Nephron (organoid): ENCODE measurements around the gene SLC35F6.
"Not testable (repeated sequence)": the region's sequence is repeated elsewhere in the genome, so short reads cannot be mapped to it uniquely, and the experiment has no call there.

Experiments used
- H3K27ac Mint-ChIP-seq, 3 experiments: 2 replicates each; pipeline ENCODE4 v1.8.0; 2020; ENCODE audit warnings: mixed read lengths in 3 of 3, mild to moderate bottlenecking in 2 of 3, moderate library complexity in 1 of 3
- H3K27me3 Mint-ChIP-seq: 2 replicates; pipeline ENCODE4 v1.8.0; 2021; ENCODE audit warnings: low read depth, mild to moderate bottlenecking, moderate library complexity, mixed read lengths
- H3K36me3 Mint-ChIP-seq: 2 replicates; pipeline ENCODE4 v1.8.0; 2020; ENCODE audit warnings: low read depth, mixed read lengths
- H3K4me1 Mint-ChIP-seq: 2 replicates; pipeline ENCODE4 v1.8.0; 2020; ENCODE audit warnings: mixed read lengths
- H3K4me3 Mint-ChIP-seq, 3 experiments: 2 replicates each; pipeline ENCODE4 v1.8.0; 2020; ENCODE audit warnings: mild to moderate bottlenecking in 3 of 3, mixed read lengths in 3 of 3, moderate library complexity in 2 of 3
- H3K9me3 Mint-ChIP-seq: 2 replicates; pipeline ENCODE4 v1.8.0; 2020; ENCODE audit warnings: mixed read lengths
- CTCF ChIP-seq, 3 experiments: fragments of 200-600 bp; sonication (generic); IDR thresholded peaks; one replicate each; pipeline ENCODE4 v1.5.0; 2021; ENCODE audit warnings: antibody characterized with exemption in 3 of 3; ENCODE audit not compliant: unreplicated experiment in 3 of 3

The SLC35F6 gene

GRCh38 chr2:26754972-26755670 is 9.0 kb upstream of the SLC35F6 start:
- H3K36me3 Mint-ChIP-seq, result no peaks in the 10 kb centered on the region

DNA sequence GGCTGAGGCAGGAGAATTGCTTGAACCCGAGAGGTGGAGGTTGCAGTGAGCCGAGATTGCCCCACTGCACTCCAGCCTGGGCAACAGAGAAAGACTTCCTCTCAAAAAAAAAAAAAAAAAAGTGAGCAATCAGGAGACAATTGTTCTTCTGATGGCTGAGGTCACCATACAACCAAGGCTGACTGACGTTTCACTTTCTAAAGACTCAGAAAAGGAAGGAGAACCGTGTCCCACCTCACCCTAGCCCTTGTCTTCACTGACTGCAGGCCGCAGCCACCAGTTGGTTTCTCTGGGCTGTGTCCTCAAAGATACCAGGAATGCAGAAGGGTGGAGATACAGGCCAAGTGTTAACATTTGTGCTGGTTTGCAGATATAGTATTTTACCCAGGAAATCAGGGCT is 7.7 kb upstream of the SLC35F6 start:
- no peak overlapping the region for H3K4me3 Mint-ChIP-seq
- no peak for TF ChIP-seq CTCF (IDR thresholded peaks at IDR 0.05; ENCODE audit: unreplicated experiment in 3 of 3)
- no peak overlapping the region for H3K27ac Mint-ChIP-seq
- no peaks in the 10 kb centered on the region for H3K9me3 Mint-ChIP-seq
- peaks cover 13% of the 10 kb centered on the region for H3K4me1 Mint-ChIP-seq
- H3K36me3 Mint-ChIP-seq, result no peaks in the 10 kb centered on the region
- H3K27me3 Mint-ChIP-seq, result peaks cover 25% of the 10 kb centered on the region

More at GRCh38 chr2:26754972-26755670, 9.0 kb upstream of the SLC35F6 start:
- TF ChIP-seq CTCF (IDR thresholded peaks at IDR 0.05; ENCODE audit: unreplicated experiment in 3 of 3), result no peak
- Mint-ChIP-seq H3K4me1 (peaks cover 20% of the 10 kb centered on the region), H3K4me3 (no peak overlapping the region), H3K27me3 (peaks cover 26% of the 10 kb centered on the region), H3K27ac (peak overlapping the region in 1 of 3 experiments; percentile 39), H3K9me3 (no peaks in the 10 kb centered on the region)

DNA sequence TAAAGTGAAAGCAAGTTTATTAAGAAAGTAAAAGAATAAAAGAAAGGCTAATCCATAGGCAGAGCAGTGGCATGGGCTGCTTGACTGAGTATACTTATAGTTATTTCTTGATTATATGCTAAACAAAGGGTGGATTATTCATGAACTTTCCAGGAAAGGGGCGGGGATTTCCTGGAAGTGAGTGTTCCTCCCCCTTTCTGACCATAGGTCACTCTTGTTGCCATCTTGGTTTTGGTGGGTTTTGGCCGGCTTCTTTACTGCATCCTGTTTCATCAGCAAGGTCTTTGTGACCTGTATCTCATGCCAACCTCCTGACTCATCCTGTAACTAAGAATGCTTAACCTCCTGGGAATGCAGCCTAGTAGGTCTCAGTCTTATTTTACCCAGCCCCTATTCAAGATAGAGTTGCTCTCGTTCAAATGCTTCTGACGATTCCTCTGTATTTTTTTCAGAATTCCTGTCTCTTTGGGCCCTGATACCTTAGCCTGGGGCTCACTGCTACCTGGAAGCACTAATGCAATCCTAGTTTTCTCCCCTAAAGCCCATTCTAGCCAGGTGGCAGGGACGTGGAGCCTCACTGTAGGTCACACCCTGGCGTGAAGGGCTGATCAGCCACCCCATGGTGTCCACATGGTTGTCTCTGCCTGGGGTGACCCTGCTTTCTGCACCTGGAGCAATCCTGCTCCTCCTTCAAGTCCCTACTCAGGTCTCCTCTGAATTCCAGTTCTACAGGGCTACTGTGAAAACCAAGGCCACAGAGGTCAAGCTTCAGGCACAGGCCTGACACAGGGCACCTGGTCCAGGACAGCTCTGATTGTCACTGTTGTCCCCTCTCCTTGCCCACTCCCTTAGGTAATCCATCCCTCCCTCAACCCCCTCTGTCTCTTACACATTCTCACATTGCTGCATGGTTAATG is 6.0 kb upstream of the SLC35F6 start:
- peaks cover 13% of the 10 kb centered on the region for H3K4me1 Mint-ChIP-seq
- no peak for TF ChIP-seq CTCF (IDR thresholded peaks at IDR 0.05; ENCODE audit: unreplicated experiment in 3 of 3)
- peak overlapping the region; percentile 33 to 49 (median 37) for H3K27ac Mint-ChIP-seq
- H3K4me3 Mint-ChIP-seq, result no peak overlapping the region
- no peaks in the 10 kb centered on the region for H3K36me3 Mint-ChIP-seq
- H3K9me3 Mint-ChIP-seq, result no peaks in the 10 kb centered on the region
- peaks cover 25% of the 10 kb centered on the region for H3K27me3 Mint-ChIP-seq

DNA sequence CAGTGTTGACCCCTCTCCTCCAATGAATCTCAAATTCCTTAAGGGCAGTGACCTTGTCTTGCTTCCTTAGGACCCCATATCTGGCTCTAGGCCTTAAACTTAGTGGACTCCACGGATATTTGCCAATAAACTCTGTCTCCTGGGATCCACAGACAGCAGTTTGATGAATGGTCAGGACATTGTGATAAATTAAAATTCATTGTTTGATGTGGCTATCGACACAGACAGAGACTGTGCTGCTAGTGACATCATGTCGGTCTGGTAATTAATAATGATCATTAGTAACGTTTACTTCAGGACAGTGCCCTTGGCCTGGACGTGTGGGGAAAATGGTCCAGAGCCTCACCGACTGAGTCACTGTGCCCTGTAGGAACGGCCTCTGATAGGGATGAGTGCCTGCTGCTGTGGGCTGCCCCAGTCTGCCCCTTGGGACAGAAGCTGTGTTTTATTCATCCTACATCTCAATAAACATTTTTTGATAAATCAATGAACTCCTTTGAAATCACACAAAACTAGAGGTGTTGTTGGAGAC is 5.2 kb upstream of the SLC35F6 start:
- Mint-ChIP-seq H3K4me3 (no peak overlapping the region), H3K36me3 (no peaks in the 10 kb centered on the region), H3K4me1 (peaks cover 13% of the 10 kb centered on the region), H3K27me3 (peaks cover 21% of the 10 kb centered on the region), H3K9me3 (no peaks in the 10 kb centered on the region), H3K27ac (peak overlapping the region in 2 of 3 experiments; percentile 33 to 49)
- TF ChIP-seq CTCF (IDR thresholded peaks at IDR 0.05; ENCODE audit: unreplicated experiment in 3 of 3), result no peak

GRCh38 chr2:26759845-26760244 is 4.2 kb upstream of the SLC35F6 start:
- Mint-ChIP-seq H3K27ac (no peak overlapping the region), H3K9me3 (no peaks in the 10 kb centered on the region), H3K27me3 (peaks cover 14% of the 10 kb centered on the region), H3K4me1 (peaks cover 17% of the 10 kb centered on the region), H3K36me3 (no peaks in the 10 kb centered on the region), H3K4me3 (no peak overlapping the region)
- no peak for TF ChIP-seq CTCF (IDR thresholded peaks at IDR 0.05; ENCODE audit: unreplicated experiment in 3 of 3)

DNA sequence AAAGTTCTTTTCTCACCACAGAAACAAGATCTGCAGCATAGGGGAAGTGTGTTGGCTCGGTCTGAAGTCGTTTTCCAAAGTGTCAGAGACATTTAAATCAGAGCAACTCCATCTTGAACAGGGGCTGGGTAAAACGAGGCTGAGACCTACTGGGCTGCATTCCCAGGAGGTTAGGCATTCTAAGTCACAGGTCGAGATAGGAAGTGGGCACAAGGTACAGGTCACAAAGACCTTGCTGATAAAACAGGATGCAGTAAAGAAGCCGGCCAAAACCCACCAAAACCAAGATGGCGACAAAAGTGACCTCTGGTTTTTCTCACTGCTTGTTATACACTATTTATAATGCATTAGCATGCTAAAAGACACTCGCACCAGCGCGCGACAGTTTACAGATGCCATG is 3.1 kb upstream of the SLC35F6 start:
- H3K4me1 Mint-ChIP-seq, result peaks cover 24% of the 10 kb centered on the region
- not testable (repeated sequence) for H3K36me3 Mint-ChIP-seq, H3K27ac Mint-ChIP-seq, H3K9me3 Mint-ChIP-seq
- peak overlapping the region; percentile 21 to 54 (median 38) for H3K4me3 Mint-ChIP-seq
- H3K27me3 Mint-ChIP-seq, result peaks cover 14% of the 10 kb centered on the region
